Germinal center (tissue), 1 donor: ENCODE data around the gene CPXCR1.
"Not testable (repeated sequence)": the region's sequence is repeated elsewhere in the genome, so short reads cannot be mapped to it uniquely, and the experiment has no call there.

Experiments used
- DNase-seq: peaks from one replicate; pipeline ENCODE4 v3.0.0; 2012; ENCODE audit warnings: mixed read lengths, low spot score

Gene CPXCR1

GRCh38 chrX:88746925-88747324 is at the start of gene CPXCR1:
CPXCR1 (plus strand) TSS chrX:88747225; CDS start chrX:88753415, 6,190 bp downstream.
- DNase-seq, result no peak

GRCh38 chrX:88735835-88736234 is 11.2 kb upstream of the CPXCR1 start:
- no peak for DNase-seq

DNA sequence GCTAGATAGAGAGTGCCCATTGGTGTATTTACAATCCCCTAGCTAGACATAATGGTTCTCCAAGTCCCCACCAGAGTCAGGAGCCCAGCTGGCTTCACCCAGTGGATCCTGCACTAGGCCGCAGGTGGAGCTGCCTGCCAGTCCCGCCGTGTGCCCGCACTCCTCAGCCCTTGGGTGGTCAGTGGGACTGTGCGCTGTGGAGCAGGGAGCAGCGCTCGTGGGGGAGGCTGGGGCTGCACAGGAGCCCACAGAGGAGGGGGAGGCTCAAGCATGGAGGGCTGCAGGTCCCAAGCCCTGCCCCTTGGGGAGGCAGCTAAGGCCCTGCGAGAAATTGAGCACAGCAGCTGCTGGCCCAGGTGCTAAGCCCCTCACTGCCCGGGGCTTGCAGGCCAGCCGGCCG is 810 bp upstream of the CPXCR1 start:
- DNase-seq, result not testable (repeated sequence)

- DNase-seq, result not testable (repeated sequence)
Observed at GRCh38 chrX:88752339-88752738, 5.3 kb downstream of the CPXCR1 start.

- no peak for DNase-seq
Observed at GRCh38 chrX:88789825-88790224, 42.8 kb downstream of the CPXCR1 start.
